ACHN (cell line): ENCODE results near the gene KCNIP1.

Source experiments
- DNase-seq: peaks from one replicate; pipeline ENCODE4 v3.0.0-alpha.2; 2015
- in situ Hi-C: cut with HindIII; loops from 2 replicates; pipeline ENCODE4 v1.10.0; 2017; ENCODE audit warnings: low sequenced_read_pairs, low pct_ligation_motif_present, low pct_unique_long_range_greater_than_20kb

Gene KCNIP1

GRCh38 chr5:170524576-170524975 lies 20.8 kb downstream of the KCNIP1 start:
- in situ Hi-C loops = no loop called here
- DNase-seq = no peak

GRCh38 chr5:170525470-170526211 lies 21.8 kb downstream of the KCNIP1 start:
- DNase-seq = no peak
- in situ Hi-C loops = no loop called here

GRCh38 chr5:170527991-170528390 lies 24.2 kb downstream of the KCNIP1 start:
- DNase-seq = no peak
- in situ Hi-C loops = no loop called here

GRCh38 chr5:170528976-170529375 lies 25.2 kb downstream of the KCNIP1 start:
- in situ Hi-C loops = no loop called here
- DNase-seq = no peak

- in situ Hi-C loops = no loop called here
- DNase-seq = no peak
Measured at GRCh38 chr5:170532935-170533334, 29.1 kb downstream of the KCNIP1 start.

GRCh38 chr5:170533383-170533782 lies 29.6 kb downstream of the KCNIP1 start:
- DNase-seq = no peak
- in situ Hi-C loops = no loop called here

GRCh38 chr5:170534177-170534576 lies 30.4 kb downstream of the KCNIP1 start:
- DNase-seq = no peak
- in situ Hi-C loops = no loop called here

- in situ Hi-C loops = no loop called here
- DNase-seq = no peak
Measured at GRCh38 chr5:170534941-170535340, 31.1 kb downstream of the KCNIP1 start.

- in situ Hi-C loops = no loop called here
- DNase-seq = no peak
Measured at GRCh38 chr5:170536525-170536924, 32.7 kb downstream of the KCNIP1 start.

GRCh38 chr5:170537451-170538095 lies 33.8 kb downstream of the KCNIP1 start:
- in situ Hi-C loops = no loop called here
- DNase-seq = no peak

- in situ Hi-C loops = no loop called here
Measured at GRCh38 chr5:170538096-170538465, 34.3 kb downstream of the KCNIP1 start.

GRCh38 chr5:170538696-170539586 lies 35.1 kb downstream of the KCNIP1 start:
- in situ Hi-C loops = no loop called here
- DNase-seq = no peak

More at GRCh38 chr5:170538096-170538465, 34.3 kb downstream of the KCNIP1 start:
- peak; percentile 34 for DNase-seq

GRCh38 chr5:170540271-170540670 lies 36.5 kb downstream of the KCNIP1 start:
- DNase-seq = no peak
- in situ Hi-C loops = no loop called here

- DNase-seq = peak; percentile 38
- in situ Hi-C loops = no loop called here
Measured at GRCh38 chr5:170541146-170541769, 37.4 kb downstream of the KCNIP1 start.

GRCh38 chr5:170542691-170543293 lies 39.0 kb downstream of the KCNIP1 start:
- in situ Hi-C loops = no loop called here
- DNase-seq = no peak

GRCh38 chr5:170545313-170545712 lies 41.5 kb downstream of the KCNIP1 start:
- DNase-seq = no peak

GRCh38 chr5:170545811-170546210 lies 42.0 kb downstream of the KCNIP1 start:
- in situ Hi-C loops = no loop called here
- DNase-seq = no peak

More at GRCh38 chr5:170545313-170545712, 41.5 kb downstream of the KCNIP1 start:
- in situ Hi-C loops = no loop called here

GRCh38 chr5:170546282-170546681 lies 42.5 kb downstream of the KCNIP1 start:
- no peak for DNase-seq
- in situ Hi-C loops = no loop called here
